Left renal pelvis (tissue), 4 donors: ENCODE results near the gene MBNL2. TPM values are rescaled to one million over a fixed set of nuclear protein-coding genes. Genes with fewer than 3 reads are reported as not detected.

Source experiments
- DNase-seq, 4 donors: peaks; one replicate each; pipeline ENCODE4 v3.0.0-alpha.2; 2013; ENCODE audit warnings: low read depth in 4 of 4, low spot score in 3 of 4
- polyA plus RNA-seq, 4 donors: library from polyadenylated mRNA; unstranded; fragments of 120-200 nt; gene quantifications; one replicate each; pipeline ENCODE4 v1.2.1, GENCODE V29; 2013; ENCODE audit not compliant: insufficient read length in 4 of 4

Gene MBNL2
- polyA plus RNA-seq, 4 donors, result 59.9 to 78.3 (median 63.9) TPM

- DNase-seq, result no peak
Observed at GRCh38 chr13:97289514-97290298, 67.6 kb downstream of the MBNL2 start.

- no peak for DNase-seq
Observed at GRCh38 chr13:97295283-97296182, 73.4 kb downstream of the MBNL2 start.

GRCh38 chr13:97296740-97297139, 74.6 kb downstream of the MBNL2 start:
- no peak for DNase-seq

GRCh38 chr13:97298816-97299215, 76.7 kb downstream of the MBNL2 start:
- DNase-seq, result no peak

- DNase-seq, result no peak
Observed at GRCh38 chr13:97300871-97301270, 78.7 kb downstream of the MBNL2 start.

GRCh38 chr13:97301382-97302095, 79.4 kb downstream of the MBNL2 start:
- DNase-seq, result no peak

GRCh38 chr13:97302611-97303010, 80.5 kb downstream of the MBNL2 start:
- DNase-seq, result no peak

- no peak for DNase-seq
Observed at GRCh38 chr13:97306106-97306505, 84.0 kb downstream of the MBNL2 start.

- DNase-seq, result no peak
Observed at GRCh38 chr13:97306645-97307044, 84.5 kb downstream of the MBNL2 start.

GRCh38 chr13:97307118-97307881, 85.2 kb downstream of the MBNL2 start:
- no peak for DNase-seq

GRCh38 chr13:97307882-97308624, 85.9 kb downstream of the MBNL2 start:
- DNase-seq, result no peak

- no peak for DNase-seq
Observed at GRCh38 chr13:97308735-97309429, 86.7 kb downstream of the MBNL2 start.

- no peak for DNase-seq
Observed at GRCh38 chr13:97310809-97311436, 88.8 kb downstream of the MBNL2 start.

- DNase-seq, result no peak
Observed at GRCh38 chr13:97311956-97312355, 89.8 kb downstream of the MBNL2 start.

- no peak for DNase-seq
Observed at GRCh38 chr13:97313551-97314260, 91.6 kb downstream of the MBNL2 start.

- DNase-seq, result no peak
Observed at GRCh38 chr13:97316390-97316789, 94.3 kb downstream of the MBNL2 start.

- no peak for DNase-seq
Observed at GRCh38 chr13:97317933-97318332, 95.8 kb downstream of the MBNL2 start.

- DNase-seq, result no peak
Observed at GRCh38 chr13:97318532-97318931, 96.4 kb downstream of the MBNL2 start.
